Measurements from ENCODE around the gene RNF222. TPM values are rescaled to one million over a fixed set of nuclear protein-coding genes. Genes with fewer than 3 reads are reported as not detected.
"Not testable (repeated sequence)": the region's sequence is repeated elsewhere in the genome, so short reads cannot be mapped to it uniquely, and the experiment has no call there.

RNF222 gene
- total and polyA plus RNA-seq, 7 donors: not detected

- TF ChIP-seq, protein P1, sequence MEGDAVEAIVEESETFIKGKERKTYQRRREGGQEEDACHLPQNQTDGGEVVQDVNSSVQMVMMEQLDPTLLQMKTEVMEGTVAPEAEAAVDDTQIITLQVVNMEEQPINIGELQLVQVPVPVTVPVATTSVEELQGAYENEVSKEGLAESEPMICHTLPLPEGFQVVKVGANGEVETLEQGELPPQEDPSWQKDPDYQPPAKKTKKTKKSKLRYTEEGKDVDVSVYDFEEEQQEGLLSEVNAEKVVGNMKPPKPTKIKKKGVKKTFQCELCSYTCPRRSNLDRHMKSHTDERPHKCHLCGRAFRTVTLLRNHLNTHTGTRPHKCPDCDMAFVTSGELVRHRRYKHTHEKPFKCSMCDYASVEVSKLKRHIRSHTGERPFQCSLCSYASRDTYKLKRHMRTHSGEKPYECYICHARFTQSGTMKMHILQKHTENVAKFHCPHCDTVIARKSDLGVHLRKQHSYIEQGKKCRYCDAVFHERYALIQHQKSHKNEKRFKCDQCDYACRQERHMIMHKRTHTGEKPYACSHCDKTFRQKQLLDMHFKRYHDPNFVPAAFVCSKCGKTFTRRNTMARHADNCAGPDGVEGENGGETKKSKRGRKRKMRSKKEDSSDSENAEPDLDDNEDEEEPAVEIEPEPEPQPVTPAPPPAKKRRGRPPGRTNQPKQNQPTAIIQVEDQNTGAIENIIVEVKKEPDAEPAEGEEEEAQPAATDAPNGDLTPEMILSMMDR (IDR thresholded peaks at IDR 0.05): no peak
- Histone ChIP-seq H3K9me3 (no peaks in the 10 kb centered on the region), H3K36me3 (ENCODE audit: insufficient read depth in 1 of 2, low read depth in 1 of 2) (no peaks in the 10 kb centered on the region), H3K4me1 (no peaks in the 10 kb centered on the region), H3K27me3 (ENCODE audit: insufficient read depth in 3 of 3, low read length in 2 of 3) (peaks cover 0 to 7% (median 0%) of the 10 kb centered on the region in 3 donors), H3K4me3 (no peak overlapping the region), H3K27ac (no peak overlapping the region)
- intact Hi-C loops (cut with DNase I): no loop called here
- DNase-seq (no peak), ATAC-seq (no peak)
- 65 to 78% (median 70%) methylated on average over 11 of the region's 11 CpGs for WGBS, 3 donors
Observed at GRCh38 chr17:8405499-8406016, 7.9 kb upstream of the RNF222 start.

DNA sequence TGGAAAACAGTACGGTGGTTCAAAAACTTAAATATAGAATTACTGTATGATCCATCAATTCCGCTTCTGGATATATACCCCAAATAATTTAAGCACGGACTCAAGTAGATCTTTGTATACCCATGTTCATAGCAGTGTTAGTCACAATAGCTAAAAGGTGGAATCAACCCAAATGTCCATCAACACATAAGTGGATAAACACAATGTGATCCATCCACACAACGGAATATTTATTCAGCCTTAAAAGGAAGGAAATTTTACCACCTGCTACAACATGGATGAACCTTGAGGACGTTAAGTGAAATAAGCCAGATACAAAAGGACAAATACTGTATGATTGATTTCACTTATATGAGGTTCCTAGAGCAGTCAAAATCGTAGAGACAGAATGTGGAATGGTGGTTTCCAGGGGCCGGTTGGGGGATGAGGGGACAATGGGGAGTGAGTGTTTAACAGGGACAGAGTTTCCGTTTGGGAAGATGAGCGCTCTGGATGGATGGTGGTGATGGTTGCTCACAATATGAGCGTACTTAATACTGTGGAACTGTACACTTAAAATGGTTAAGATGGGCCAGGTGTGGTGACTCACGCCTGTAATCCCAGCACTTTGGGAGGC lies 5.4 kb upstream of the RNF222 start:
- WGBS, 3 donors: 73 to 74% (median 74%) methylated on average over 11 of the region's 11 CpGs
- ATAC-seq (no peak), DNase-seq (no peak)
- peaks cover 0 to 7% (median 0%) of the 10 kb centered on the region in 3 donors for H3K27me3 ChIP-seq (ENCODE audit: insufficient read depth in 3 of 3, low read length in 2 of 3)
- TF ChIP-seq, protein P1 (IDR thresholded peaks at IDR 0.05): no peak
- H3K9me3 ChIP-seq: no peaks in the 10 kb centered on the region
- intact Hi-C loops (cut with DNase I): no loop called here
- no peak overlapping the region for H3K27ac ChIP-seq
- no peak overlapping the region for H3K4me3 ChIP-seq
- H3K36me3 ChIP-seq (ENCODE audit: insufficient read depth in 1 of 2, low read depth in 1 of 2): no peaks in the 10 kb centered on the region
- no peaks in the 10 kb centered on the region for H3K4me1 ChIP-seq

DNA sequence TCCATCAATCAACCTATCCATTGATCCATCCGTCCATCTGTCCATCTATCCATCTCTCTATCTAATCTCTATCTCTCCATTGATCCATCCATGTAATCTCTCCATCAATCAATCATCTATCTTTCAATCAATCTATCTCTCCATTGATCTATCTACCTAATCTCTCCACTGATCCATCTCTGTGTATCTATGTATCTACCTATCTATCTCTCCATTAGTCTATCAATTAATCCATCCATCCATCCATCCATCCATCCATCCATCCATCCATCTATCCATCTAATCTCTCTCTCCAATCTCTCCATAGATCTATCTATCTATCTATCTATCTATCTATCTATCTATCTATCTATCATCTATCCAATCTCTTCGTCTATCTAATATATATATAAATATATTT lies 3.5 kb upstream of the RNF222 start:
- peaks cover 0 to 18% (median 0%) of the 10 kb centered on the region in 3 donors for H3K27me3 ChIP-seq (ENCODE audit: insufficient read depth in 3 of 3, low read length in 2 of 3)
- H3K4me3 ChIP-seq: no peak overlapping the region
- no peaks in the 10 kb centered on the region for H3K36me3 ChIP-seq (ENCODE audit: insufficient read depth in 1 of 2, low read depth in 1 of 2)
- no peak overlapping the region for H3K27ac ChIP-seq
- TF ChIP-seq, protein P1 (IDR thresholded peaks at IDR 0.05): no peak
- DNase-seq (no peak), ATAC-seq (no peak)
- no peaks in the 10 kb centered on the region for H3K4me1 ChIP-seq
- intact Hi-C loops (cut with DNase I): no loop called here
- WGBS, 3 donors: 77 to 94% (median 84%) methylated on average over 2 of the region's 2 CpGs
- H3K9me3 ChIP-seq: no peaks in the 10 kb centered on the region

DNA sequence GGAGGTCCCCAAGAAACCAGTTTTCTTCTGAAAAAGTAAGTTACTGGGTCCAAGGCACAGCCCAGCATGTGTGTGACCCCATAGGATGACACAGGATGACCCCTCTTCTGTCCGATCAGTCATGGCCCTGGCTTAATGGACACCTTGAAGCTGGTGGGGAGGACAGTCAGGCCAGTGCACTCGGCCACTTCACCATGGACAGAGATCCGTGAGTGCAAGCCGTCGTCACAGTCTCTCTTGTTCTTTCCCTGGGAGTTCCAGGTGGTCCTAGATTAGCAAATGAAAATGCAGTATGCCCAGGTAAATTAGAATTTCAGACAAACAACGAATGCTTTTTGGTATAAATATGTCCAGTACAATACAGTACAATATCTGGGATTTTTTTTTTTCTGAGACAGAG lies 1.4 kb upstream of the RNF222 start:
- intact Hi-C loops (cut with DNase I): no loop called here
- Histone ChIP-seq H3K9me3 (no peaks in the 10 kb centered on the region), H3K4me1 (no peaks in the 10 kb centered on the region), H3K4me3 (no peak overlapping the region), H3K27ac (no peak overlapping the region), H3K27me3 (ENCODE audit: insufficient read depth in 3 of 3, low read length in 2 of 3) (peaks cover 0 to 39% (median 3%) of the 10 kb centered on the region in 3 donors), H3K36me3 (ENCODE audit: insufficient read depth in 1 of 2, low read depth in 1 of 2) (no peaks in the 10 kb centered on the region)
- DNase-seq: no peak
- WGBS, 3 donors: 40 to 49% (median 47%) methylated on average over 6 of the region's 6 CpGs
- no peak for ATAC-seq
- TF ChIP-seq, protein P1 (IDR thresholded peaks at IDR 0.05): no peak

- ATAC-seq; H3K36me3 ChIP-seq (ENCODE audit: insufficient read depth in 1 of 2, low read depth in 1 of 2); H3K9me3 ChIP-seq; DNase-seq; H3K27ac ChIP-seq; H3K4me1 ChIP-seq; H3K4me3 ChIP-seq; intact Hi-C loops (cut with DNase I): not testable (repeated sequence)
- 68 to 75% (median 74%) methylated on average over 9 of the region's 9 CpGs for WGBS, 3 donors
- peaks cover 0 to 45% (median 16%) of the 10 kb centered on the region in 3 donors for H3K27me3 ChIP-seq (ENCODE audit: insufficient read depth in 3 of 3, low read length in 2 of 3)
Observed at GRCh38 chr17:8394497-8394896, 3.1 kb downstream of the RNF222 start.

All from psoas muscle (tissue), 8 donors.